Karpas-422 (cell line): ENCODE measurements around the gene ZNF683. TPM values are rescaled to one million over a fixed set of nuclear protein-coding genes. Genes with fewer than 3 reads are reported as not detected.

Source experiments
- DNase-seq: peaks from one replicate; pipeline ENCODE4 v3.0.0-alpha.2; 2015
- H2AFZ ChIP-seq: fragments of 200-600 bp; sonication (generic); 2 replicates; pipeline ENCODE4 v1.6.1; 2014; ENCODE audit warnings: antibody characterized with exemption, low read length, mixed read lengths
- H3K27ac ChIP-seq: fragments of 200-600 bp; sonication (generic); 2 replicates; pipeline ENCODE4 v1.5.1; 2014; ENCODE audit warnings: mild to moderate bottlenecking, low read length, moderate library complexity
- H3K27me3 ChIP-seq: fragments of 200-600 bp; sonication (generic); 2 replicates; pipeline ENCODE4 v1.6.1; 2014; ENCODE audit warnings: low read length, mixed read lengths
- H3K36me3 ChIP-seq: fragments of 200-600 bp; sonication (generic); 2 replicates; pipeline ENCODE4 v1.6.1; 2014; ENCODE audit warnings: low read length, mixed read lengths; ENCODE audit not compliant: insufficient read depth
- H3K4me1 ChIP-seq: fragments of 200-600 bp; sonication (generic); 2 replicates; pipeline ENCODE4 v1.6.1; 2014; ENCODE audit warnings: mild to moderate bottlenecking, low read length, mixed read lengths
- H3K4me2 ChIP-seq: fragments of 200-600 bp; sonication (generic); 2 replicates; pipeline ENCODE4 v1.6.1; 2014; ENCODE audit warnings: low read length, low read depth, mild to moderate bottlenecking; ENCODE audit not compliant: poor library complexity, severe bottlenecking
- H3K4me3 ChIP-seq: fragments of 200-600 bp; sonication (generic); 2 replicates; pipeline ENCODE4 v1.5.1; 2014; ENCODE audit warnings: mild to moderate bottlenecking, antibody characterized with exemption, low read length, mixed read lengths
- H3K79me2 ChIP-seq: fragments of 200-600 bp; sonication (generic); 2 replicates; pipeline ENCODE4 v1.6.1; 2014; ENCODE audit warnings: mild to moderate bottlenecking, low read length, mixed read lengths
- H3K9ac ChIP-seq: fragments of 200-600 bp; sonication (generic); 2 replicates; pipeline ENCODE4 v1.6.0; 2014; ENCODE audit warnings: low read length
- H3K9me2 ChIP-seq: fragments of 200-600 bp; sonication (generic), shearing (Covaris generic); replicated peaks from 2 replicates; pipeline ENCODE4 v1.6.0; 2014; ENCODE audit warnings: mild to moderate bottlenecking, low read length, moderate library complexity; ENCODE audit not compliant: insufficient read depth
- H3K9me3 ChIP-seq: fragments of 300-700, 200-600 bp; sonication (generic); 2 replicates; pipeline ENCODE4 v1.6.1; 2014; ENCODE audit warnings: low read length, mixed read lengths
- H4K20me1 ChIP-seq: fragments of 200-600 bp; sonication (generic); 2 replicates; pipeline ENCODE4 v1.6.1; 2014; ENCODE audit warnings: mild to moderate bottlenecking, antibody characterized with exemption, low read length, low read depth; ENCODE audit not compliant: insufficient read depth
- total RNA-seq: library from RNA; depleted of rRNA; stranded (reverse); fragments of >200 nt; shearing (Covaris generic); gene quantifications from 2 replicates; pipeline ENCODE4 v1.2.3, GENCODE V29; 2014; ENCODE audit warnings: low replicate concordance

The ZNF683 gene
- total RNA-seq, 1 experiment from 2014 or later: not detected

GRCh38 chr1:26352338-26352679 lies 20.2 kb downstream of the ZNF683 start:
- Histone ChIP-seq H2AFZ (no peak overlapping the region), H3K27ac (no peak overlapping the region), H3K4me2 (no peak overlapping the region), H3K9me2 (no peaks in the 10 kb centered on the region), H3K36me3 (no peaks in the 10 kb centered on the region), H3K4me3 (no peak overlapping the region), H4K20me1 (no peaks in the 10 kb centered on the region), H3K4me1 (no peaks in the 10 kb centered on the region), H3K27me3 (no peaks in the 10 kb centered on the region), H3K79me2 (no peaks in the 10 kb centered on the region), H3K9ac (no peak overlapping the region), H3K9me3 (no peaks in the 10 kb centered on the region)
- no peak for DNase-seq

GRCh38 chr1:26351590-26352337 lies 20.8 kb downstream of the ZNF683 start:
- H3K9me3 ChIP-seq: no peaks in the 10 kb centered on the region
- no peak overlapping the region for H2AFZ ChIP-seq
- H3K4me2 ChIP-seq: no peak overlapping the region
- H3K4me3 ChIP-seq: no peak overlapping the region
- H3K79me2 ChIP-seq: no peaks in the 10 kb centered on the region
- H3K4me1 ChIP-seq: no peaks in the 10 kb centered on the region
- no peaks in the 10 kb centered on the region for H4K20me1 ChIP-seq
- no peak overlapping the region for H3K9ac ChIP-seq
- H3K36me3 ChIP-seq: no peaks in the 10 kb centered on the region
- no peak for DNase-seq
- no peaks in the 10 kb centered on the region for H3K9me2 ChIP-seq
- H3K27me3 ChIP-seq: no peaks in the 10 kb centered on the region
- no peak overlapping the region for H3K27ac ChIP-seq

- Histone ChIP-seq H3K9me3 (no peaks in the 10 kb centered on the region), H4K20me1 (no peaks in the 10 kb centered on the region), H3K36me3 (no peaks in the 10 kb centered on the region), H3K9ac (no peak overlapping the region), H2AFZ (no peak overlapping the region), H3K27ac (no peak overlapping the region), H3K79me2 (no peaks in the 10 kb centered on the region), H3K4me3 (no peak overlapping the region), H3K9me2 (no peaks in the 10 kb centered on the region), H3K4me1 (no peaks in the 10 kb centered on the region), H3K27me3 (no peaks in the 10 kb centered on the region), H3K4me2 (no peak overlapping the region)
- no peak for DNase-seq
Observed at GRCh38 chr1:26350701-26351589, 21.6 kb downstream of the ZNF683 start.

- H3K9ac ChIP-seq: no peak overlapping the region
- H3K27me3 ChIP-seq: no peaks in the 10 kb centered on the region
- no peaks in the 10 kb centered on the region for H3K4me1 ChIP-seq
- no peaks in the 10 kb centered on the region for H3K9me2 ChIP-seq
- no peak overlapping the region for H3K4me3 ChIP-seq
- no peak overlapping the region for H3K27ac ChIP-seq
- H3K79me2 ChIP-seq: no peaks in the 10 kb centered on the region
- no peaks in the 10 kb centered on the region for H3K36me3 ChIP-seq
- no peaks in the 10 kb centered on the region for H3K9me3 ChIP-seq
- H4K20me1 ChIP-seq: no peaks in the 10 kb centered on the region
- no peak overlapping the region for H3K4me2 ChIP-seq
- DNase-seq: no peak
- H2AFZ ChIP-seq: no peak overlapping the region
Observed at GRCh38 chr1:26350343-26350700, 22.2 kb downstream of the ZNF683 start.

- Histone ChIP-seq H3K4me1 (no peaks in the 10 kb centered on the region), H3K4me2 (no peak overlapping the region), H3K27ac (no peak overlapping the region), H3K4me3 (no peak overlapping the region), H3K27me3 (no peaks in the 10 kb centered on the region), H3K9me3 (no peaks in the 10 kb centered on the region), H3K36me3 (no peaks in the 10 kb centered on the region), H4K20me1 (no peaks in the 10 kb centered on the region), H2AFZ (no peak overlapping the region), H3K79me2 (no peaks in the 10 kb centered on the region), H3K9me2 (no peaks in the 10 kb centered on the region), H3K9ac (no peak overlapping the region)
- DNase-seq: no peak
Observed at GRCh38 chr1:26349877-26350244, 22.7 kb downstream of the ZNF683 start.

GRCh38 chr1:26349188-26349876 lies 23.2 kb downstream of the ZNF683 start:
- H3K36me3 ChIP-seq: no peaks in the 10 kb centered on the region
- no peak overlapping the region for H2AFZ ChIP-seq
- no peaks in the 10 kb centered on the region for H3K4me1 ChIP-seq
- H3K9me3 ChIP-seq: no peaks in the 10 kb centered on the region
- no peak overlapping the region for H3K27ac ChIP-seq
- no peaks in the 10 kb centered on the region for H3K27me3 ChIP-seq
- no peak overlapping the region for H3K4me3 ChIP-seq
- no peaks in the 10 kb centered on the region for H3K9me2 ChIP-seq
- H4K20me1 ChIP-seq: no peaks in the 10 kb centered on the region
- H3K79me2 ChIP-seq: no peaks in the 10 kb centered on the region
- DNase-seq: no peak
- H3K9ac ChIP-seq: no peak overlapping the region
- H3K4me2 ChIP-seq: no peak overlapping the region

- Histone ChIP-seq H3K4me1 (no peaks in the 10 kb centered on the region), H3K9ac (no peak overlapping the region), H3K9me3 (no peaks in the 10 kb centered on the region), H2AFZ (no peak overlapping the region), H3K36me3 (no peaks in the 10 kb centered on the region), H3K4me2 (no peak overlapping the region), H3K79me2 (no peaks in the 10 kb centered on the region), H4K20me1 (no peaks in the 10 kb centered on the region), H3K4me3 (no peak overlapping the region), H3K9me2 (no peaks in the 10 kb centered on the region), H3K27ac (no peak overlapping the region), H3K27me3 (no peaks in the 10 kb centered on the region)
- no peak for DNase-seq
Observed at GRCh38 chr1:26346274-26347033, 26.1 kb downstream of the ZNF683 start.

GRCh38 chr1:26345718-26346117 lies 26.8 kb downstream of the ZNF683 start:
- H3K4me1 ChIP-seq: no peaks in the 10 kb centered on the region
- H3K27me3 ChIP-seq: no peaks in the 10 kb centered on the region
- no peak overlapping the region for H3K4me3 ChIP-seq
- no peaks in the 10 kb centered on the region for H4K20me1 ChIP-seq
- H3K9ac ChIP-seq: no peak overlapping the region
- DNase-seq: no peak
- no peak overlapping the region for H3K4me2 ChIP-seq
- no peak overlapping the region for H3K27ac ChIP-seq
- no peaks in the 10 kb centered on the region for H3K79me2 ChIP-seq
- no peak overlapping the region for H2AFZ ChIP-seq
- H3K9me2 ChIP-seq: no peaks in the 10 kb centered on the region
- no peaks in the 10 kb centered on the region for H3K36me3 ChIP-seq
- no peaks in the 10 kb centered on the region for H3K9me3 ChIP-seq
